ENCODE measurements around the gene GFRA3.

The GFRA3 gene

DNA sequence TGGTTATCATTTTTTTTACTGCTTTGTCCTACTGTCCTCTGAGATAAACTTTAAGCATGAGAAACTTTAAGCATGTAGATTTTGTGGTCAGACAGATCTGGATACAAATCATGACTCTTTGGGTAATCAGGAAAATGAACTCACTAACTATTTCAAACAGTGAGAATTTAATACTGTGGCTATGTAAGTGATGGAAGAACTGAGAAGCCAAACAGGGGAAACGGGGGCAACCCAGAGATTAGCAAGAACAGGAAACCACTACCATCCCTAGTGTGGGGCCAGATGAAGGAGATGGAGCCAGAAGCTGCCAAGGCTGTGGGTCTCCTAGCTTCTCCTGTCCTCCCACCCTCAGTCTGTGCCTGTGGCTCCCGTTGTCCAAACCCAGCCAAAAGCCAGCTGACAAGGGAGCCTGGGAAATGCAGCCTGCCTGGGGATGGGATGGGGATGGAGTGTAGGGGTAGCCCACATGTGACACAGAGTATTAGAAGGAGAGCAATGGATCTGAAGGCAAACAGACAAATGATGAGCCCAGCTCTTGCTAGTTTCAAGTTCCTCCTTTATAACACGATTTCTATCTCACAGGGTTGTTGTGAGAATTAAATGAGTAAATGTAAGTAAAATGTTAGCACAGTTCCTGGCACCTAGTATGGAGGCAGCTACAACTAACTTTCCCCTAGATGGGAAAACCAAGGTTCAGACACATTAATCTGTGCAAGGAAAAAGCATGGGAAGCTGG is 33.6 kb downstream of the GFRA3 start:
- no peak for DNase-seq (ENCODE audit: low read depth)
- no peak overlapping the region for H3K4me3 ChIP-seq (ENCODE audit: low read length)
- TF ChIP-seq, protein P1, sequence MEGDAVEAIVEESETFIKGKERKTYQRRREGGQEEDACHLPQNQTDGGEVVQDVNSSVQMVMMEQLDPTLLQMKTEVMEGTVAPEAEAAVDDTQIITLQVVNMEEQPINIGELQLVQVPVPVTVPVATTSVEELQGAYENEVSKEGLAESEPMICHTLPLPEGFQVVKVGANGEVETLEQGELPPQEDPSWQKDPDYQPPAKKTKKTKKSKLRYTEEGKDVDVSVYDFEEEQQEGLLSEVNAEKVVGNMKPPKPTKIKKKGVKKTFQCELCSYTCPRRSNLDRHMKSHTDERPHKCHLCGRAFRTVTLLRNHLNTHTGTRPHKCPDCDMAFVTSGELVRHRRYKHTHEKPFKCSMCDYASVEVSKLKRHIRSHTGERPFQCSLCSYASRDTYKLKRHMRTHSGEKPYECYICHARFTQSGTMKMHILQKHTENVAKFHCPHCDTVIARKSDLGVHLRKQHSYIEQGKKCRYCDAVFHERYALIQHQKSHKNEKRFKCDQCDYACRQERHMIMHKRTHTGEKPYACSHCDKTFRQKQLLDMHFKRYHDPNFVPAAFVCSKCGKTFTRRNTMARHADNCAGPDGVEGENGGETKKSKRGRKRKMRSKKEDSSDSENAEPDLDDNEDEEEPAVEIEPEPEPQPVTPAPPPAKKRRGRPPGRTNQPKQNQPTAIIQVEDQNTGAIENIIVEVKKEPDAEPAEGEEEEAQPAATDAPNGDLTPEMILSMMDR (IDR thresholded peaks at IDR 0.05; ENCODE audit: insufficient read depth, low read depth, low read length, missing control alignments), result no peak

DNA sequence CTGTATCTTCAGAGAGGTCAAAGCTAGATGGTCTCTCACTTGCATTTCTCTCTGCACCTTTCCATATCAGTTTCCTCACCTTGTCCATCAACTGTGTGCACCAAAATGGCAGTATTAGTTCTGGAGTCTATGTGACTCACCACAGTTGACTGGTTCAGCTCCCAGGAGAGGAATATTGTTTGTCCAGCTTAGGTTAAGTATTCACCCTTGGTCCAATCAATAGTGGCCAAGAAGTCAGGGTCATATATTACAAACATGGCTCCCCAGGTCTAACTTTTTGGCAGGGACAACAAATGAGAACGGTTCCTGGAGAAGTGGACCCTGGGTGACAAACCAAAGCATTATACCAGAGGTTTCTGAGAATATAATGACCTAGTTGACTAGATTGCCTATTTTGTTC is 36.4 kb downstream of the GFRA3 start:
- TF ChIP-seq, protein P1 (IDR thresholded peaks at IDR 0.05; ENCODE audit: insufficient read depth, low read depth, low read length, missing control alignments), result no peak
- H3K4me3 ChIP-seq (ENCODE audit: low read length), result no peak overlapping the region
- no peak for DNase-seq (ENCODE audit: low read depth)

DNA sequence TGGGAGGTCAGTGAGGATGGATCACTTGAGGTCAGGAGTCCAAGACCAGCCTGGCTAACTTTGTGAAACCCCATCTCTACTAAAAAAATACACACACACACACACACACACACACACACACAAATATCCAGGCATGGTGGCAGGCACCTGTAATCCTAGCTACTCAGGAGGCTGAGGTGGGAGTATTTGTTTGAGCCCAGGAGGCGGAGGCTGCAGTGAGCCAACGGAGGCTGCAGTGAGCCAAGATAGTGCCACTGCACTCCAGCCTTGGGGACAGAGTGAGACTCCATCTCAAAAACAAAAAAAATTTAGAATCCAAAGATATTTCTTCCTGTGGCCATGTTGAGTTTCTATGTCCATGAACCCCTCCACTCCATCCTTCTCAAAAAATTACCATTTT is 39.8 kb downstream of the GFRA3 start:
- H3K4me3 ChIP-seq (ENCODE audit: low read length), result no peak overlapping the region
- TF ChIP-seq, protein P1 (IDR thresholded peaks at IDR 0.05; ENCODE audit: insufficient read depth, low read depth, low read length, missing control alignments), result no peak
- no peak for DNase-seq (ENCODE audit: low read depth)

DNA sequence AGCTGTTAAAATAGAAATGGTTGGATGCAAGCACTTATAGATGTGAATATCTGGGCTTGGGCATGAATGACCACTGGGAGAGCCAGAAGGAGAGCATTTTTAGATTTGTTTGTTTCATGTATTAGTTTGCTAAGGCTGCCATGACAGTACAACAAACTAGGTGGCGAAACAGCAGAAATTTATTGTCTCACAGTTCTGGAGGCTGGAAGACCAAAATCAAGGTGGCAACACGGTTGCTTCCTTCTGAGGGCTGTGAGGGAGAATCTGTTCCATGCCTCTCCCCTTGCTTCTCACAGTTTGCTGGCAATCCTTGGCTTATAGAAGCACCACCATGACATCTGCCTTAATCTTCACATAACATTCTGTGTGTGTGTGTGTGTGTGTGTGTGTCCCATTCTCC is 41.1 kb downstream of the GFRA3 start:
- no peak for DNase-seq (ENCODE audit: low read depth)
- TF ChIP-seq, protein P1 (IDR thresholded peaks at IDR 0.05; ENCODE audit: insufficient read depth, low read depth, low read length, missing control alignments), result no peak
- no peak overlapping the region for H3K4me3 ChIP-seq (ENCODE audit: low read length)

DNA sequence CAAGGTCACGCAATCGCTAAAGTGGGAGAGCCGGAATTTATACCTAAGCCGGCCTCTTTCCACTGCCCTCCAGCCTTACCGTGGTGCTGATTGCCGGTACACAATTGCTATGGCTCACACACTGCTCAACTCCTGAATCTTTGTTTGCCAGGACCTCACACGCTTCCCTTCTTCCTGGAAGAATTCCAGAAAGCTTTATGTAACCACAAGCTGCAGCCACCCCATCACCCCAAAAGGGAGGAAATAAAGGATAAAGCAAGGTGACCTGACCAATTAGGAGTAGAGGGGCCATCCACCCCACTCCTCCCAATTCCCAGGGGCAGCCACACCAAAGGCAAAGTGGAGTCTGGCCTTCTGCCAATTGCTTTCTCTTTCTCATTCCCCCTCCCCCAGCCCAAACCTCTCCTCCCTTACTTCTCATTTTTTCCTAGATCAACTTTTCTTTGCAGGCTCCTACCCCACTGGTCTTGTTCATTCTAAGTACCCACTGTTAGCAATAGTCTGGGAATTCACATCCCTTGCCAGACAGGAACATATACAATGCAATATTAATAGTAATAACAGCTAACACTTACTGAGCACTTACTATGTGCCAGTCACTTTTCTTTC is 43.3 kb downstream of the GFRA3 start:
- no peak overlapping the region for H3K4me3 ChIP-seq (ENCODE audit: low read length)
- DNase-seq (ENCODE audit: low read depth), result peak; percentile 86
- TF ChIP-seq, protein P1 (IDR thresholded peaks at IDR 0.05; ENCODE audit: insufficient read depth, low read depth, low read length, missing control alignments), result no peak

DNA sequence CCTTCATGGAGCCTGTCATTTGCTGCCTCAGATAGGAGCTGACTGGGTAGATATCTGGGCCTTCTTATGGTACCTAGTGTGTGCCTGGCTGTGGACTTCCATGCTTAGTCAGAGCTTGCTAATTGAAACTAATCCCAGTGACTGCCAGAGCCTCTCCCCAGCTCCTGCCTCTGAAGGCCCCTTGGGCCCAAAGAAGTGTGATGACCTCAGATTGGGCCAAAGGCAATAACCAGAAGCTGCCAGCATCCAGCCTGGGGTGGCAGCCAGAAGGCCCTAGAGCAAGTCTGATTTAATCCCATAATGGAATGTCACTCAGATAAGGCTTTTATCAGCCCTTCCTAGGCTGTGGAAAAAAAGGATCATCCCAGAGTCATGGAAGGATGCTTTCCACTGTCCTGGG is 44.2 kb downstream of the GFRA3 start:
- H3K4me3 ChIP-seq (ENCODE audit: low read length), result no peak overlapping the region
- TF ChIP-seq, protein P1 (IDR thresholded peaks at IDR 0.05; ENCODE audit: insufficient read depth, low read depth, low read length, missing control alignments), result no peak
- peak; percentile 47 for DNase-seq (ENCODE audit: low read depth)

DNA sequence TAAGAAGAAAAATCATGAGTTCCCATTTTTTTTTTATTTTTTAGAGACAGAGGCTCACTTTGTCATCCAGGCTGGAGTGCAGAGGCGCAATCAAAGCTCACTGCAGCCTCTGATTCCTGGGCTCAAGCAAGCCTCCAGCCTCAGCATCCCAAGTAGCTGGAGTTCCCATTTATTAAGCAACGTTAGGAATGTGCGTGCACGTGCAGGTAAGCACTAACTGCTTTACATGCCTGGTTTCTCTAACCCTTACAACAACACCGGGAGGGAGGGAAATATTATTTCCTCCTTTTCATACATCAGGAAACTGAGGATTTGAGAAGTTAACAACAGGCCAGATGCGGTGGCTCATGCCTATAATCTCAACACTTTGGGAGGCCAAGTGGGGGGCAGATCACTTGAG is 45.0 kb downstream of the GFRA3 start:
- TF ChIP-seq, protein P1 (IDR thresholded peaks at IDR 0.05; ENCODE audit: insufficient read depth, low read depth, low read length, missing control alignments), result no peak
- DNase-seq (ENCODE audit: low read depth), result no peak

More for the DNA sequence above, 45.0 kb downstream of the GFRA3 start:
- H3K4me3 ChIP-seq (ENCODE audit: low read length), result no peak overlapping the region
